C4-2B (cell line): ENCODE measurements around the gene USP19.

Experiments
- H3K27ac ChIP-seq: fragments of 450-650 bp; 2 replicates; pipeline ENCODE4 v1.5.1; 2017
- ZFX ChIP-seq: fragments of 450-650 bp; IDR thresholded peaks from 2 replicates; pipeline ENCODE4 v1.6.1; 2017
- TF ChIP-seq, protein P1 (sequence below): fragments of 450-650 bp; conservative IDR thresholded peaks from 2 replicates; pipeline ENCODE4 v1.5.1; 2017; ENCODE audit warnings: mild to moderate bottlenecking

Gene USP19

GRCh38 chr3:49076646-49077045 lies 44.0 kb downstream of the USP19 start:
- TF ChIP-seq ZFX: no peak
- TF ChIP-seq, protein P1, sequence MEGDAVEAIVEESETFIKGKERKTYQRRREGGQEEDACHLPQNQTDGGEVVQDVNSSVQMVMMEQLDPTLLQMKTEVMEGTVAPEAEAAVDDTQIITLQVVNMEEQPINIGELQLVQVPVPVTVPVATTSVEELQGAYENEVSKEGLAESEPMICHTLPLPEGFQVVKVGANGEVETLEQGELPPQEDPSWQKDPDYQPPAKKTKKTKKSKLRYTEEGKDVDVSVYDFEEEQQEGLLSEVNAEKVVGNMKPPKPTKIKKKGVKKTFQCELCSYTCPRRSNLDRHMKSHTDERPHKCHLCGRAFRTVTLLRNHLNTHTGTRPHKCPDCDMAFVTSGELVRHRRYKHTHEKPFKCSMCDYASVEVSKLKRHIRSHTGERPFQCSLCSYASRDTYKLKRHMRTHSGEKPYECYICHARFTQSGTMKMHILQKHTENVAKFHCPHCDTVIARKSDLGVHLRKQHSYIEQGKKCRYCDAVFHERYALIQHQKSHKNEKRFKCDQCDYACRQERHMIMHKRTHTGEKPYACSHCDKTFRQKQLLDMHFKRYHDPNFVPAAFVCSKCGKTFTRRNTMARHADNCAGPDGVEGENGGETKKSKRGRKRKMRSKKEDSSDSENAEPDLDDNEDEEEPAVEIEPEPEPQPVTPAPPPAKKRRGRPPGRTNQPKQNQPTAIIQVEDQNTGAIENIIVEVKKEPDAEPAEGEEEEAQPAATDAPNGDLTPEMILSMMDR: no peak
- H3K27ac ChIP-seq: no peak overlapping the region

- no peak for TF ChIP-seq ZFX
- TF ChIP-seq, protein P1: no peak
- H3K27ac ChIP-seq: no peak overlapping the region
Observed at GRCh38 chr3:49076116-49076515, 44.5 kb downstream of the USP19 start.
